Posterior cingulate gyrus (tissue), 11 donors: ENCODE measurements around the gene SDK2.

Experiments
- DNase-seq, 10 donors: peaks; one replicate each; pipeline versions ENCODE4 v3.0.0 to v3.0.0-alpha.2; 2020 to 2021; ENCODE audit warnings: mixed read lengths in 3 of 10
- intact Hi-C: fragments of 100-400 bp; cut with DNase I; formaldehyde crosslinking; loops from one replicate; pipeline ENCODE4 v1.15.1; 2023

Gene SDK2

DNA sequence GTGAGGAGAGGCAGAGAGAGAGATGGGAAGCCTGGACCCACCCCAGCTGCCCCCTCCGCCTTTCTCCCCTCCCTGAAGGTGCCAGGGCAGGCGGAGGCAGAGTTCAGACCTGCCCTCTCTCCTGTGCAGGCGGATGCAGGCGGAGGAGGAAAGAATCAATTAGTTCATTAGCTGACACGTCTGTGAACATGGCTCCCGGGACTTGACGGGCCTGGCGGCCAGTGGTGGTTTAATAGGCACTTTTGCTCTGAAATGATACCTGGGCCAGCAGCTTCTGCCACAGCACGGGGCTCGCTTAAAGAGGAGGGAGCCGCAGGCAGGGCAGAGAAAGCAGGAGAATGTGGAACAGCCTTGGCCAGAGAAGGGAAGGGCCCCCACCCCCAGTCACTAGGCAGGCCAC, 98.1 kb downstream of the SDK2 start:
- peak in 3 of 10 donors; percentile 25 to 79 (median 45) for DNase-seq
- intact Hi-C loops: no loop called here

DNA sequence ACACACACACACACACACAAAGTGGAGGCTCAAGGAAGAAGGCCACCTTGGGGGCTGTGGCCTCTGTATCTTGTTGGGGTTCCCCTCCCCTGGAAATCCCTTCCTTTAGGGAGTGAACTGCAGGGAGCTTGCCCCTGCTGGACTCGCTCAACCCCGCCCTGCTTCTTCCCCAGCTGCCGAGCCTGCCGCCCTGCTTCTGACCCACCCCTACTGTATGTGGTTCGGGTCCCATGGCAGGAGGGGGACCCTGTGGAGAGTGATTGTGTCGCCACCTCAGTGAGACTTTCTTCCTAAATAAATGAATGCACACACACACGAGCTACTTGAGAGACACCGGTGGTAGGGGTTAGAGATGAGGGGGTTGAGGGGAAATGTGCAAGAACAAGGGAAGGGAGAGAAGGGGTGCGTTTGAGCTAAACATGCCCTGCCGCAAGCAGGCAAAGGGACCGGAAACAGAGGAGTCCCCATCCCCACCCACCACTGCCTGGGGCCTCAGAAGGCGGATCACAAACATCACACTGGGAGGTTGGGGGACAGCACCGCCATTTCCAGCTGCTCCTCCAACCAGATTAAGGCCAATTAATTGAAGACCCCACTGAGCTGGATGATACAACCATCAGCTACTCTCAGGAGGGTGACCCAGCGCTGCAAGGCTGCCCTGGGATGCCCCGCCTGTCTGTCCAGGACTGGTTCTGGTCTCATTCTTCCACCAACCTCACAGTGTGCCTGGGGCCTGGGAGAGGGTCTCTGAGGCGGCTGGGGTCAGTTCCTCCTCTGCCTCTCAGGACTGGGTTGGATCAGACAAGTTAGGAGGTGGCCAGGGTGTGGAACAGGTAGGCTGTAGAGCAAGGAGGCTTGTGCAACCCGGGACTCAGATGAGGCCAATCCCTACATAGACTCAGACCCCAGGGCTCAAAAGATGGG, 98.9 kb downstream of the SDK2 start:
- intact Hi-C loops: no loop called here
- peak in 3 of 10 donors; percentile 65 to 76 (median 66) for DNase-seq

DNA sequence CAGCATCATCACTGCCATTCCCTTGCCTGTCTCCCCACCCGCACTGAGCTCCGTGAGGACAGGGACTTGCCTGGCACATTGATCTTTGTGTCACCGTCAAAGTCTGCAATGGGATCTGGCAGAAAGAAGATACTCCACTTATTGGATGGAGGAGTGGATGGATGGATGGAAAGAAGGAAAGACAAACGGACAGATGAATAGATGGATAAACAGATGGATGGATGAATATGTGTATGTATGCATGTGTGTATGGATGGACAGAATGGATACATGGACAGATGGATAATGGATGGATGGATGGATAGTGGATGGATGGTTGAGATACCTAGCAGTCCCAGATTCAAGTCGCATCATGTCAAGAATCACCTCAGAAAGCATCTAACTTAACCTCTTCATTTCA, 99.9 kb downstream of the SDK2 start:
- intact Hi-C loops: loop anchor here (5.0 kb wide), 1 partner anchor 117 kb away; no protein-coding TSS in a partner anchor
- peak in 1 of 10 donors; percentile 30 for DNase-seq

DNA sequence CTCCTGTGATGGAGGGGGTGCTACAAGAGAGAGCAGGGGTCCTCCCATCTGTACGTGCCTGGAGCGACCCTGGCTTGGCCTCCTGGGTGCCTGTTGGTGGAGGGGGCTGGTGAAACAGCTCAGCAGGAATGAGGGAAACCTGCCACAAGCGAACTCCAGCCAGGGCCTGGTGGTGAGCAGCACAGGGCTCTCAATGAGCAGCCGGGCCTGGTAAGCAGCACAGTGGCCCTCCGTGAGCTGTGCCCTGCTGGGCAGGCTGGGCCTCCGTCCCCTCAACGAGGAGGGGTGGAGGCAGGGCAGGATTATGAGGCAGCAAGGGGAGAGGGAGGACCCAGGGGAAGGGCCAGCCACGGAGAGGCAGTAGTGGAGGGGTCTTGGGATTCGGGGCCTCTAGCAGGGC, 101.9 kb downstream of the SDK2 start:
- DNase-seq: no peak
- intact Hi-C loops: loop anchor here (5.0 kb wide), 1 partner anchor 115 kb away; no protein-coding TSS in a partner anchor

DNA sequence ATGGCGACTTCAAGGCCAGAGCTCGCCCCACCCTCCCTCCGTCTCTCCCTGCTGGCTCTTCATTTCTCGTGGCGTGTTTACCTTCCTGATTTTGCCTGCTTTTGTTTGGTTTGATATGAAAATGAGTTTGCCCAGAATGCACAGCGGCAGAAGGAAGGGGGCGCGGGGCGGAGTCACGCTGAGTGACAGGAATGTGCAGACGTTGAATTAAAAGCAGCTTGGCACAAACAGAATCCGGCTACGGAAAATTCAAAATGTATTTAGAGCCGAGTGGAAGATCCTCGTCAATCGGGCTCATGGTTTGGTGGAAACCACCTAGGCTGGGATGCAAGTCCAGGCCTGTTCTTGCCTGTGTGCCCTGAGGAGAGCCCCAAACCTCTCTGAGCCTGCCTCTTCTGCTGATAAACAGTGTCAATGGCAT, 102.7 kb downstream of the SDK2 start:
- intact Hi-C loops: loop anchor here (5.0 kb wide), 1 partner anchor 114 kb away; no protein-coding TSS in a partner anchor
- DNase-seq: peak in 5 of 10 donors; percentile 28 to 88 (median 52)

DNA sequence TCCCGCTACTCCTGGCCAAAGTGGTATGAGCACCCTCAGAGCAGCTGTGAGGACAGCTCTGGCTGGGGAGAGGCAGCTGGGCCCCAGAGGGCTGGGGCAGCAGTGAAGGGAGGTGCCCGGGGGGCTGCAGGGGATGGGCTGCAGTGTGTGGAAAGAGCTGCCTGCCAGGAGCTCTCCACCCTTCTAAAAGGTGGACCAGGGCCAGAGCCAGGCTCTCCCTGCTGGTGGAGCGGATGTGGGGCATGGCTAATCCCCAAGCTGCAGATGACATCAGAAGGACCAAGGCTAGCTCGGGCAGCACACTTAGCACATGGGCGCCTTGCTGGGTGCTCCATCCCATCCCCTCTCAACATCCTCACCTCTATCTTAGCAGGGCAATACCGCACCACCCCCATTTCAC, 103.1 kb downstream of the SDK2 start:
- peak in 1 of 10 donors; percentile 72 for DNase-seq
- intact Hi-C loops: loop anchor here (5.0 kb wide), 1 partner anchor 114 kb away; no protein-coding TSS in a partner anchor

DNA sequence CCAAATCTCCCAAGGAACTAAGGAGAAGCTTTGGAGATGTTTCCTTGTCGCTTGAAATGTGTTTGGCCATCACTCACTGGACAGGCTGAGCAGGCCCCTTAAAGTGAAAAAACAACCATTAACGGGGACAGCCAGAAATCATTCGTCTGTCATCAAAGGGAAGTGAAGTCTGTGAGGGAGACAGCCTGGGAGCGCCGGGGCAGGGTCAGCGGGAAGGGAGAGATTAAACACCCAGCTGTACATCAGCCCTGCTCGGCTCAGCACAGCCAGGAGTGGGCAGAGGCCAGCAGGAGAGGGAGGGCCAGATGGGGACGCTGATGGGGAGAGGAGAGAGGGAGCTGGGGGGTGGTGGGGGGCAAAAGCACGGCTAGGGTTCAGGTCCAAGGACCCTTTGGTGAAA, 105.1 kb downstream of the SDK2 start:
- DNase-seq: no peak
- intact Hi-C loops: no loop called here

DNA sequence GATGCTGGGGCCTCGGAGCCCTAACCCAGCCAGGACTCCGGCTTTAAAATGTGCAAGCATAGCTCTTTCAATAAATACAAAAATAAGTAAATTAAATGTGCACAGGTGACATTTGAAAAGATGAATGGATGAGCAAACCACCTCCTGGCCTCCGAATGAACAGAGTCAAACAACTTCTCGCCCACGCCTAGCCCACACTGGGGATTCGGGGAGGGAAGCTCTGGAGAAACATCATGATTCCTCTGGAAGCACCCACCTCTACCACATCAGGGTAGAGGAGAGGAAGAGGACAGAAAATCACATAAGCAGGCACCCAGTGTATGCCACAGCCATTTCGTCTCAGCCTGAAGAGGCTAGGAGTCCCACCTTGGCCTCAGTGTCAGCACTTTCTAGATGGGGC, 105.8 kb downstream of the SDK2 start:
- intact Hi-C loops: no loop called here
- DNase-seq: no peak

DNA sequence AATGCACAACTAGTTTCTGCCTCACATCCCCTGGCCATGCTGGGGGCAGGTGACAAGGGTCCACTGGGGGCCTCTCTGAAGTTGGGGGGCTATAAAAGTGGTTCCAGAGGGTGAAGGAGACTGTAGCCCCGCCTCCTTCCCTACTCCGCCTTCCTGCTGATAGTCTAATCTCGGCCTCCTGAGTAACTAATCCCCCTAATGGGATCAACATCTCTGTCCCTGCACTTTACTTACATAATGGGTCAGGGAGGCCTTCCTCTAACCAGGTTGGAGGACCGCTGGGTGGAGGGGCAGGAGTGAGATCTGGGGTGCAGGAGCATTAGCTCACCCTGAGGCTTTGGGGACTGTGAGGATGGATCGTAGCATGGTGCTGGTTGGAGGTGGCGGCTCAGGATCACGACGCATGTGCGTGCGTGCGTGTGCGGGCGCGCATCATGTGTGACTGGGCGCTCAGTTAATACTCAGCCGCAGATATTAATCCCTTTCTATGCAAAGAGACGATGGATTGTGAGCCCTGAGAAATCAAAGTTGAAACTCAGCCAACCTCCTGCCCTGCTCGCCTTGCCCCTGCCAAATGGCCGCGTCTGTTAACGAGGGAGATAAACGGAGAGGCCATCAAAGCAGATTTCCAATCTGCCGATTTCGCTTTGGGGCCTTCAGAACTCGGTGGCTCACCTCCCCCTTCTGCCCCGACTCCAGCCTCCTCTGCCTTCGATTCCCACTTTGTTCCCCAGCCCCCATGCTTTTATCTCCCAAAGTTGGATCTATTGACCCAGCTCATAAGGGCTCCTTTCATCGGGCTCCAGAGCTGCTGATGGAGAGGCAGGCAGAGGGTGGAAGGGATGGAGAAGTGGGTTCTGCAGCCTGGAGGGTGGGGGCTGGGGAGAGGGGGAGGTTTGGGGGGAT, 107.3 kb downstream of the SDK2 start:
- intact Hi-C loops: no loop called here

DNA sequence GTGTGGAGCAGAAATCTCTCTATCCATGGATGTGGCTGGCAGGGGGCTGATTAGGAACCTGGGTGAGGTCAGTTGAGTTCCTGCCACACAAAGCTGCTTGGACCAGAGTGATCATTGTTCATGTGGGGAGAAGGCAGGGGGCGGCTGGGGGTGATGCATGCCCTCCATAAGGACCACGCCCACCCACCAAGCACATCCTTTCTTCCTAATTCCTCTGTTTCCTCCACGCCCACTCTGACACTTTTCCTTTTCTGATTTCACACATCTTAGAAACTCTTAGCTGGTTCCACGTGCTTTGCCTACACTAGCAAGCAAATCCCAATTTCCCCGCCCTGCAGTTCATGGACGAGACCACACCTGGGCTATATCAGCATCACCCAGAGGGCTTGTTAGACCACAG, 108.5 kb downstream of the SDK2 start:
- intact Hi-C loops: no loop called here
- no peak for DNase-seq

More for the DNA sequence above, 107.3 kb downstream of the SDK2 start:
- DNase-seq: no peak

DNA sequence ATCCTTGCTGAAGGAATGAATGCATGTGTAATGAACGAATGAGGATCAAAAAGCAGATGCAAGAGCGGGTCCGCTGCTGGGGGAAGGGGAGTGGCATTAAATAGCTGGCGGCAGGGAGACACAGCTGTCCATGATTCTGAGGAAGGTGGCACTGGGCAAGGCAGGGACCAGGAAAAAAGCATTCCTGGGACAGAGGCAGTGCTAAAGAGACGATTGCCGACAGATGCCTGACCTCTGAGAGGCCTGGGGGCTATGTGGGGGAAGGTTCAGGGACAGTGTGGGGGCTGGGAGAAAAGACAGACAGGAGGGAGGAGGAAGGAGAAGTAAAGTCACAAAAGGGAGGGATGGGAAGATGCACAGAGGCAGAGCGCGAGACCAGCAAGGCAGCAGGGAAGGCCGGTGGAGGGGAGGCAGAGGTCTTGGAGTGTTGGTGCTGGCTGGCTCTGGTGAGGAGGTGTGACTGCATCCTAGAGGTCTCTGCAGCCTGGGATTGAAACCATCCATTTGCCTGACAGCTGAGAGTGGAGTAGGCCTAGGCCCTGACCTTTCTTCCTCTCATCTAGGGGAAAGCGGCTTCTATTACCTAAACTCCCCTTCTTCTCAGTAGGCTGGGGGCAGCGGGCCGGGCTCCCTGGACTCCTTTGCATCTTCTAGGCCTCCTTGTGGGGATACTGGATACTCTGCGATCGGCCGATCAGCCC, 109.9 kb downstream of the SDK2 start:
- no peak for DNase-seq
- intact Hi-C loops: no loop called here

DNA sequence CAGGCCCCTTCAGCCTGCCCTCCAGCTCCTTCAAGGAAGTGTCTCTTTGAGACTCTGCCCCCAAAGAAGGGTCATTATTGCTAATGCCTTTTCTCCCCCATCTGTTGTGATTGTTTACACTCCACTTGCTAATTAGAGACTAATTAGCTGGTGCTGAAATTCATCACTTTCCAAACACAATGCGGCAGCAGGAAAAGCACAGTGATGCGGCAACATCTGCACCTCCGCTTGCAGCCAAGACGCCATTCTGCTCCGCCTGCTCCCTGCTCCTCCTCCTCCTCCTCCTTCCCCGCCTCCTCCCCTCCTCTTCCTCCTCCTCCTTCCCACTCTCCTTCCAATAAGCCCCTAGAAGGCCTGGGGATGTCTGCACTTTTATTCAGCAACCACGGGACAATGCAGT, 110.5 kb downstream of the SDK2 start:
- no peak for DNase-seq
- intact Hi-C loops: no loop called here

DNA sequence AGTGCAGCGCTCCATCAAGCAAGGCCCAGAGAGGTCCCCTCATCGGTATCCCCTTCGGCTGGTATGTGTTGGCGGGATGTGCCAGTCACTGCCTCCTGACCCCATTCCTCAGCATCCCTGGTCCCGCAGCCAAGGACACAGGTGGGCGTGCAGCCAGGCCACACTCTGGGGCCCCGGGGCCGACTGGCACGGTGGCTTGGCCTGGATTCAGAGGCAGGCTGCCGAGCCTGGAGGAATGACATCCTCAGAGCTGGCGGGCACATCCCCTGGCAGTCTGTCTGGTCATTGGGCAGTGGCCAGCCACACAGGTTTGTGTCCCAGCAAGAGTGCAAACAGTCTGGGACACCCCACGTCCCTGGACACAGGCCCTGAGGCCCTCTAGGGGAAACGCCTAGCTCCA, 111.1 kb downstream of the SDK2 start:
- intact Hi-C loops: no loop called here

DNA sequence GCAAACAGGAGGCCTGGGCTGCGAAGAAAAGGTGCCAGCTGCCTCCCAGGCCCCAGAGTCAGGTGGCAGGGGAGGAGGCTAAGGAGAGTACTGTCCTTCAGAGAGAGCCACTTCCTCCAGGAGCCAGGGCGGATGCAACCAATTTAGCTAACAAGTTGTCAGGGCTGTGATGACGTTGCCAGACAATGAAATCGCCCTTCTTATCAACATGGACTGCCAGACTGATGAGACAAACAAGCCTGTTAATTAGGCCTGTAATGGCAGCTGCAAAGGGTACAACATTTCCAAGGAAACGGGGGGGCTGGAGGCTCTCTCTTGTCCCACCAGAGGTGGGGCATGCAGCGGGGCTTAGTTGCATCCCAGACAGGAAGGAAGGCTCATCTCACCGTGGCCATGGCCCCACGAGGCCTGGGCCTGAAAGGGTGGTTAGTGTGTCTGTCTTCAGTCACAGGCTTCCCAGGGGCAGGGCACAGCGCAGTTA, 111.8 kb downstream of the SDK2 start:
- no peak for DNase-seq
- intact Hi-C loops: no loop called here

More for the DNA sequence above, 111.1 kb downstream of the SDK2 start:
- peak; percentile 26 to 93 (median 64) for DNase-seq

DNA sequence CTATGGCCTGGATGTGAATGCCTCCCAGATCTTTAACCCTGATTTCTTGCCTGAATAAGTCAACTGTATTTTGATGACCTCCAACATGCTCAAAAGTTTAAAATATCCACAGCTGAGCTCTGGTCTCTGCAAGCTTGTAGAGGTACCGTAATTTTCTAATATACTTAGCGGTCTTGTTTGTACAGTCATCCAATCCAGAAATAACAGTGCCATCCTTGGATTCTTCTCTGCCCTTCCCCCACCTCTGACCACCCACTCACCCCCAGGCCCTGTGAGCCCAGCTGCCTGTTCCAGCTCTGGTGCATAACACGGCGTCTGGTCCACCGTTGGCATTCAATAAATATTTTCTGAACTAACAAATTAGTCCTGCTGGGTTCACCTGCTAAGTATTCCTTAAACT, 113.1 kb downstream of the SDK2 start:
- intact Hi-C loops: no loop called here
- DNase-seq: no peak

DNA sequence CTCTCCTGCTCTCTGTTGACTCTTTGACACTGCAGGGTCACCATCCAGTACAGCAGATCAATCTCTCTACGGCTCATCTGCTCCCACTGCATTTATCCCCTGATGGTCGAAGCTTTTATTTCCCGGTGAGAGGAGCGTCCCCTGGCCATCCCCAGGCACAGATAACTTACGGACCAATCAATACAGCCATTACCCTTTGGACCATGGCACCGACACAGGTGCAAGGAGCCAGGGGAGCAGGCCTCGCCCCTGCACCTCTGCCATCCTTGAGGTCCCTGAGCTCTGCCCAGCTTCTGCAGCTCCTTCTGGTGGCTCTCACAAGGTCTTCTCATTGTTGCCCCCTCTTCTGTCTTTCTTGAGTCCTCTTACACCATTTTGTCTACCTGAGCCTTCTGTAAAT, 115.6 kb downstream of the SDK2 start:
- intact Hi-C loops: no loop called here
- no peak for DNase-seq

DNA sequence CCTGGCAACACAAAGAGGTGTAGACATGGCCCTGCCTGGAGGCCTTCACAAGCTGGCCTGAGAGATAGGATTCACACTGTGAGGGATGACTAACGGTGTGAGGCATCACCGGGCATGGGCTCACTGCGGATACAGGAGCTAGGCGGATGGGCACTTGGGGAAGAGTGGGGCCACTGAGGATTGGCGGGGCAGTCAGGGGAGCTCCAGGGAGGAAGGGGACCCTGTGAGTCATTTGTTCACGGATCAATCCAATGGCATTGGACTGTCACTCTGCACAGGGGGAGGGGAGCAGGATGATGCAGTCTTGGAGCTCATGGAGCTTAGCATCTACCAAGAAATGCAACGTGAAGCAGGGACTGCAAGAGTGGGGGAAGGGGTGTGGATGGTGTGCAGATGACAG, 117.3 kb downstream of the SDK2 start:
- intact Hi-C loops: no loop called here
- DNase-seq: peak in 1 of 10 donors; percentile 67

DNA sequence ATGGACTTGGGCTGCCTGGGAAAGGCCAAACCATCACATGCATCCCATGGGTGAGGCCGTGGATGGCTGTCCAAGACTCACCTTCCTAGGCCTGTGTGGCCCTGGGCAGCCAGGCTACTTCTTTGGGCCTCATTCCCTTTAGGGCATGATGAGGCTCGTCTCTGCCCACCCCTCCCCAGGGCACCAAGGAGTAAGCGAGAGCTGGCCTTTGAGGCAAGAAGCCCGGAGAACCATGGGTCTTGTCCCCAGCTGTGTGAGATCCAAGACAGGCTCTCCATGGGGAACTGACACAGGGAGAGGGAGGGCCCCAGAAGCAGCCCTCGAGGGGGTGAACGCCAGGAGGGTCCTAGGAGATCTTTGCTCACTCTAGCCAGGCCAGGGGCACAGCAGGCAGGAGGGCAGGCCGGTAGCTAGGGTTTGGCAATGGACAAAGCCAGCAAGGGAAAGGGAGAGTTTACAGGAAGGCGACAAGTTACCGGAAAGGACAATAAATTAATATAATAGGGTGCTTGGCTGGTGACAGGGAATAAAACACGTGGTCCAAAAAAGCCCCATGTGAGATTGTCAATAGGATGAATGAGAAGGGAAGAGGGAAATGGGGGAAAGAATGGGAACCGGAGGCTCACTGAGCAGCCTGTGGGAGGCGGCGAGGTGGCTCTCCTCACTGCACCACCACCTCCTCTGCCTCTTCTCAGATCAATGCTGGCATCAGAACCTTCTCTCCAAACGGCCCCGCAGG, 119.1 kb downstream of the SDK2 start:
- intact Hi-C loops: no loop called here

DNA sequence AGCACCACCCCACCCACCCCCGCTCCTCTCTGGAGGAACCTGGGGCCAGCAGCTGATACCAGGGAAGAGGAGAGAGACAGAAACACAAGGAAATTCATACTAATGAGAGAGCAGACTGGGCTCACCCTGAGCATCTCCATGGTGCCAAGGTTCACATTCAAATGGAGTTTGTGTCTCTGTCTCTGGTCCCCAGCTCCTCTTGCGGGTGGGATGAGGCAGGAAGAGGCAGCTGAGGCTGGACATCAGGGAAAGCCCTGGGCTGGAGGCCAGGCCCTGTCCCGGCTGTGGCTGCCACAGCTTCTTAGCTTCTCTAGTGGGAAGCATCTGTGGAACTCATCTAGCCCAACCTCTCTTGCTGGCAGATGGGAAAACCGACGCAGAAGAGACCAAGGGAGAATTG, 121.5 kb downstream of the SDK2 start:
- peak in 3 of 10 donors; percentile 8 to 81 (median 32) for DNase-seq
- intact Hi-C loops: no loop called here

More for the DNA sequence above, 119.1 kb downstream of the SDK2 start:
- DNase-seq: peak in 3 of 10 donors; percentile 46 to 77 (median 55)
